HG03045 (cell line): Measurements from ENCODE around the gene ALAS1.
A peak's percentile ranks its signal among the peaks of the same experiment; 100 is the strongest.

Experiments used
- ATAC-seq: cut with Tn5 transposase; IDR thresholded peaks from one replicate; pipeline ENCODE4 v1.9.1; 2021; ENCODE audit warnings: mild to moderate bottlenecking, moderate library complexity; ENCODE audit not compliant: unreplicated experiment

Gene ALAS1

DNA sequence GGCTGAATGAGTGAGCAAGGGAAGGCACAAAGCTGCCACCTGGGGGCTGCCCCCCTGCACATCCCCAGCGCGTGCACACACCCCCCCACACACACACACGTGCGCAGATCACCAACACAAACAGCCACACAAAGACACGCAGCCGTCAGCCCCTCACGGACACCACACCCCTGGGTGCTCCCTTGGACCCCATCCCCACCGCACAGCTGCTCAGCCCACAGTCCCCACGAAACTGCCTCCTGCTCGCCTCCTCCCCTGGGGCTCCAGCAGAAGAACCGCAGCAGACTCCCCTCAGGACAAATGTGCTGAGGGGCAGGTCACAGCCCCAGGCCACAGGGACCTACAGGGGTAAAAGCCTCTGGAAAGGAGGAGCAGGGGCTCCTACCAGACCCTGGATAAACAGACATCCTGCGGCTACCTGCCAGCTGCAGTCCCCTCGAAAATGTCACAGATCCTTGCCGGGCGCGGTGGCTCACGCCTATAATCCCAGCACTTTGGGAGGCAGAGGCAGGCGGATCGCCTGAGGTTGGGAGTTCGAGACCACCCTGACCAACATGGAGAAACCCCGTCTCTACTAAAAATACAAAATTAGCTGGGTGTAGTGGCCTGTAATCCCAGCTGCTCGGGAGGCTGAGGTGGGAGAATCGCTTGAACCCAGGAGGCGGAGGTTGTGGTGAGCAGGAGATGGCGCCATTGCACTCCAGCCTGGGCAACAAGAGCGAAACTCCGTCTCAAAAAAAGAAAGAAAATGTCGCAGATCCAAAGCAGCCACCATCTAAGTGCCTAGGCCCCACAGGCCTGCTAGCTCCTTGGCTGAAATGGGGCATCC is 34.5 kb downstream of the ALAS1 start:
- ATAC-seq, result no peak

- ATAC-seq, result no peak
These were observed 35.2 kb downstream of the ALAS1 start for GRCh38 chr3:52233108-52233591.

- no peak for ATAC-seq
These were observed 36.0 kb downstream of the ALAS1 start for GRCh38 chr3:52233968-52234367.

DNA sequence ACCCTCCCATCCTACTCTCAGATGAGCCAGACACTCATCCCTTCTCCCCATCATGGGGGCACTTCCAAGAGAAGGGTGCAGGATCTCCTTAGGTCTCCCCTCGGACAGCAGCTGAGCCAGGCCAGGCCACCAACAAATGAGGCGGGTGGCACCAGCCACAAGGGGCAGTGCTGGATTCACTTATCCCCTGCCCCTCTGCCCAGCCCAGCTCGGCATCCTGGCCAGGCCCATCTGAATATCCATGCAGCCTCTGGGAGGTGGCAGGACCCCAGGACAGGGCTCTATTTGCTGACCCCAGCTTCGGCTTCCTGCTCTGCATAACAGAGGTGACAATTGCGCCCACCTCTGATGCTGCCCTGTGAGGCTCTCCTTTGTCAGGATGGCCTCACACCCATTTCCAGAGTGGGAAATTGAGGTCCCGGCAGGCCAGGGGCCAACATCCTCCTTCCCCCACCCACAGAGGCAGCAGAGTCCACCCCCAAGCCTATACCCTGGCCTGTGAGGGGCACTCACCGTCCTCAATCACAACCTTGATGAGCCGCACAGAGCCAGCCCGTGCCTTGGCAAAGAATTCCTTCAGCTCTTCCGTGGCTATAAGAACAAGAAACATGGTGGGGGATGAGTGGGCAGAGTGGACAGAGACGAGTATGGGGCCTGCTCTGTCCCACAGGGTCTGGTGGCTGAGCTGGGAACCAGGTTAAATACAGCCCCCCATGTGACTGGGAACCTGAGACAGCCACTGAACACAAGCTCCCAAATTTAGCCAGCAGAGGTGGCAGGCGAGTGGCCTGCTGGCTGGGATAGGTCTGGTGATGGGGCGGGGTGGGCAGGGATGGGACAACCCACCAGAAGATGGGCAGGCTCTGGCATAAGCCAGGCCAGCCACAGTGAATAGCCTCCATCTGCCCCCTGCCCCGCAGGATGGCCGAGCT is 36.8 kb downstream of the ALAS1 start:
- no peak for ATAC-seq

DNA sequence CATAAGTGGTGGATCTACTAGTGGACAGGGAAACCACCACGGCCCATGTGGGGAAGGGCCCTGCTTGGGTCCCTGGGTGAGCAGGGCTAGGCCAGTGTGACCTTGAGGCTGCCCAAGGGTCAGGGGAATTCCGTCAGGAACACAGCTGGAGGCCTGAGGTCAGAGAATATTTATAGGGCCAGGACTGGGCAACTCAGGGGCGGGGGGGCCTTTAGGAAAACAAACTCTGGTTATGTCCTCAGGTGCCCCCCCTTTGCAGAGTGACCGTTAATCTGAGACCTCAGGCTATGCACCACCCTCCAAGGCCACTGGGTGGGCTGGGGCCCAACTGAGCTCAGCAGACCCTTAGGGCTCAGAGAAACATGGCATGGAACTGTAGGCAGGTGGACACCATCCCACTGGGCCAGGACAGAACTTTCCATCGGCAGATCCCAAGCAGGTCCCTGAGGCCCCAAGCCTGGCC is 38.5 kb downstream of the ALAS1 start:
- ATAC-seq, result no peak

DNA sequence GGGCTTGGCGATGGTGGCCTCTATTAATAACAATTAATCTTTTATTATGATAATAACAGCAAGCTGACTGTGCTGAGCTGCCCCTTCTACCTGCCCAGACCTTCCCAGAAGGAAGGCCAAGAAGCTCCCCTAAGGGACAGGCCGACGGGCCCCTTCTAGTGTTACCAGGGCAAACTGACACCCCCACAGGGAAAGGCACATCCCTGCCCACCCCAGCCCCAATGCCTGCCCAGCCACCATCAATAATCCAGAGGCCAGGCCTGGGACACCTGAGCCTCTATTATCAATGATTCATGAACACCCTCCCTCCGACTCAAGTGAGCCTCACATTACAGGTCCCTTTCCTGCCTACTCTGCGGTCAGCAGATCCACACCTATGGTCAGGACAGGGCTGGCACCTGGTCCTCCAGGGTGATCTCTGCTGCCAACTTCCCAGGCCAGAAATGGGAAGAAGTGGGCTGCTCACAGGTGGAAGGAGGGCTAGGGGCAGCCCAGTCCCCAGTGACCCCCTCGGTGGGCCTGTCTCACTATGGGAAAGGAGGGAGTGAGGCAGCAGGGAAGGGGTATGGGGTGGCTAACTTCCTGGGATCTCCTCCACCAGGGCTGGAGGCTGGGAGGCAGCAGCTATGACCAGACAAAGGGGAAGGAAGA is 39.2 kb downstream of the ALAS1 start:
- no peak for ATAC-seq

DNA sequence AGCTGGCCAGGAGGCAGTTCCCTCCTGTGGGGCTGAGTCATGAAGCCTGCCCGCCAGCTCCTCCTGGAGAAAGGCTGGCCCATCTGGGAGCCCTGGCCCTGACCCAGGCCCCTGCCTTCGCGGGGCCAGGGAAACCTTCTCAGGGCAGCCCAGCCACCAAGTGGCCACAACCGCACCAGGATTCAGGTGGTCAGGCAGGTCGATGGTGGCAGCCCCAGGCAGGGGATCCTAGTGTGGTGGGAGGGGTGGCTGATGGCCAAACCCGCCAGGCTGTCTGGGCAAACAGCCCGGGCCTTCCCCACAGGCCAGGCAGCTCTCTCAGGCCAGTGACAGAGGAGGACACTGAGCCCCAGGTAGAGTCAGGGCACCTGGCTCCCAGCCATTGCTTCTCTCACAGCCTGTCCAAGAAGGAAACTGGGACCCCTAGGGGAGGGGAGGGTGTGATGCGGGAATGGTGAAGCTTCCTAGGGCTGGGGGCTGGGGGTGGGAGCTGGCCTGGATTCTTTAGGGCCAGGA is 39.8 kb downstream of the ALAS1 start:
- ATAC-seq, result no peak

GRCh38 chr3:52238193-52238760 is 40.3 kb downstream of the ALAS1 start:
- no peak for ATAC-seq

- peak; percentile 78 for ATAC-seq
These were observed 41.1 kb downstream of the ALAS1 start, which contains the start of gene TWF2 for GRCh38 chr3:52238761-52239701. TSS of gene TWF2 (minus strand) at chr3:52239158. CDS start at chr3:52239016, 142 bp downstream.

- no peak for ATAC-seq
These were observed 42.3 kb downstream of the ALAS1 start for GRCh38 chr3:52240059-52240885.

GRCh38 chr3:52240886-52241370 is 43.0 kb downstream of the ALAS1 start:
- no peak for ATAC-seq

- ATAC-seq, result no peak
These were observed 44.1 kb downstream of the ALAS1 start for GRCh38 chr3:52242039-52242438.

DNA sequence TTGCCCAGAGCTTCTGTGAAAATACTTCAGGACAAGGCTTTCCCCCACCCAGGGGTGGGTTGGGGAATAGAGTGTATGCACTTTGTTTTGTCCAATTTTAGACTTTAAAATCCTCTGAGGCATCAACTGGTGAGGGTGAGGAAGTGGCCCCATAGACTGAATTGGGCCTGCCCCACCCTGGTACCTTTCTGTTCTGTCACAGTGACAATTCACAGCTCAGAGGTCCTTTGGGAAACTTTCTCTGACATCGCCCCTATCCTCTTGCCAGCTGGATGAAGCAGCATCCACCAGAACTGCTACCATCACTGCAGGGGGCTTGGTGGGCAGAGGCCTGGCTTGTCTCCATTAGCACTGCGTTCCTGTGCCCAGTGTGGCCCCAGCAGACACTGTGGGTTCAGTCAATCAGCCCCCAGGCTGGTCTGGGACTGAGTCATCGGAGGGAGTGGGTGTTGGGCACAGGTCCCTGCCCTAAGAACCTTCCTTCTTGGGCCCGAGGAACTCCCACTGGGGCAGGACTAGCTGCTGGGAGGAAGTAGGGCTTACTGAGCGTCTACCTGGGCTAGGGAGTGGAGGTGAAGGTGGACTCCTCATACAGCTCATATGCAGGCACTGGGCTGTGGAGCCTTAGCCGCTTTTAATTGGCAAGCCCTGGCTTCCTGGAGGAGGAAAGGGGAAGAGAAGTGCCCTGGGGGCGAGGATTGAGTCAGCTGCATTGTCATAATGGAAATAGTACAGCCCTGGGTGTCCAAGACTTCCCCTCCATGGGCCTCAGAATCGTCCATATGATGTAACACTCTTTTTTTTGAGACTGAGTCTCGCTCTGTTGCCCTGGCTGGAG is 46.0 kb downstream of the ALAS1 start:
- no peak for ATAC-seq

- ATAC-seq, result peak; percentile 41
These were observed 47.6 kb downstream of the ALAS1 start, which contains the start of gene PPM1M for GRCh38 chr3:52245322-52246263. TSS of gene PPM1M (plus strand) at chr3:52245759. CDS start at chr3:52245825, 66 bp downstream.

DNA sequence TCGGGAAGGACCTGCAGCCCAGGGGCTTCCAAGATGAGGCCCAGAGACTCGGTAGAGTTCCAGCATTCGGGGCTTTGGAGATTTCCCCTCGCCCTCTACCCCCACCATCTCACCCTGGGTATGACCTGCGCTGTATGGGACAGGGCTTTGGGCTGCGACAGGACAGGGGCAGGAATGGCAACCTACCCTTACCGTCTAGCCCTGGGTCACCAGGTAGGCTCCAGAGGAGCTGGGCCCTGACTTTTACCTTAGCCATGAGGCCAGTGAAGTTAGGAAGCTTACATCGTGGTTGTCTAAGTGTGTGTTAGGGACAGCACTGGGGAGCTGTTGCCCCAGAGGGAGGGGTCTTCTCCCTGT is 48.3 kb downstream of the ALAS1 start:
- no peak for ATAC-seq

GRCh38 chr3:52246728-52247408 is 48.9 kb downstream of the ALAS1 start:
- no peak for ATAC-seq
